Effector memory CD4-positive, alpha-beta T cell (primary cell): ENCODE measurements around the gene ATP6V0A4.
A peak's percentile ranks its signal among the peaks of the same experiment; 100 is the strongest.

Source experiments
- DNase-seq, 3 donors: peaks; one replicate each; pipeline ENCODE4 v3.0.0-alpha.2; 2020
- H3K27ac ChIP-seq: 2 replicates; pipeline ENCODE4 v1.7.0; 2013; ENCODE audit warnings: mild to moderate bottlenecking, low read length, moderate library complexity; ENCODE audit not compliant: insufficient read depth, poor library complexity, severe bottlenecking
- H3K27me3 ChIP-seq: replicated peaks from 2 replicates; pipeline ENCODE4 v1.7.0; 2013; ENCODE audit warnings: mild to moderate bottlenecking, low read length; ENCODE audit not compliant: insufficient read depth, control insufficient read depth, poor library complexity, severe bottlenecking
- H3K36me3 ChIP-seq: 2 replicates; pipeline ENCODE4 v1.7.0; 2013; ENCODE audit warnings: mild to moderate bottlenecking, low read length, moderate library complexity; ENCODE audit not compliant: control insufficient read depth, insufficient read depth
- H3K4me1 ChIP-seq: 2 replicates; pipeline ENCODE4 v1.7.0; 2013; ENCODE audit warnings: low read length, mild to moderate bottlenecking; ENCODE audit not compliant: control insufficient read depth, insufficient read depth, poor library complexity, severe bottlenecking
- H3K4me3 ChIP-seq: 2 replicates; pipeline ENCODE4 v1.7.0; 2013; ENCODE audit warnings: low read length, low read depth, mild to moderate bottlenecking; ENCODE audit not compliant: insufficient read depth, poor library complexity, severe bottlenecking
- H3K9me3 ChIP-seq: 2 replicates; pipeline ENCODE4 v1.7.0; 2013; ENCODE audit warnings: mild to moderate bottlenecking, low read length, moderate library complexity; ENCODE audit not compliant: control insufficient read depth

Gene ATP6V0A4

GRCh38 chr7:138666385-138666784 is 131.6 kb downstream of the ATP6V0A4 start:
- no peak overlapping the region for H3K27ac ChIP-seq
- no peaks in the 10 kb centered on the region for H3K27me3 ChIP-seq
- H3K4me3 ChIP-seq, result no peak overlapping the region
- no peaks in the 10 kb centered on the region for H3K36me3 ChIP-seq
- no peak for DNase-seq
- no peaks in the 10 kb centered on the region for H3K4me1 ChIP-seq
- no peaks in the 10 kb centered on the region for H3K9me3 ChIP-seq

GRCh38 chr7:138665669-138666140 is 132.3 kb downstream of the ATP6V0A4 start:
- Histone ChIP-seq H3K27me3 (no peaks in the 10 kb centered on the region), H3K36me3 (no peaks in the 10 kb centered on the region), H3K9me3 (no peaks in the 10 kb centered on the region), H3K27ac (no peak overlapping the region), H3K4me1 (no peaks in the 10 kb centered on the region), H3K4me3 (no peak overlapping the region)
- no peak for DNase-seq

GRCh38 chr7:138665249-138665648 is 132.7 kb downstream of the ATP6V0A4 start:
- no peak overlapping the region for H3K4me3 ChIP-seq
- H3K27ac ChIP-seq, result no peak overlapping the region
- no peaks in the 10 kb centered on the region for H3K27me3 ChIP-seq
- no peaks in the 10 kb centered on the region for H3K4me1 ChIP-seq
- H3K9me3 ChIP-seq, result no peaks in the 10 kb centered on the region
- no peaks in the 10 kb centered on the region for H3K36me3 ChIP-seq
- DNase-seq, result no peak

- Histone ChIP-seq H3K9me3 (no peaks in the 10 kb centered on the region), H3K27ac (no peak overlapping the region), H3K36me3 (no peaks in the 10 kb centered on the region), H3K27me3 (no peaks in the 10 kb centered on the region), H3K4me3 (peak overlapping the region; percentile 25), H3K4me1 (no peaks in the 10 kb centered on the region)
- DNase-seq, result no peak
Measured at GRCh38 chr7:138663725-138664710, 134.0 kb downstream of the ATP6V0A4 start.

GRCh38 chr7:138662991-138663320 is 135.0 kb downstream of the ATP6V0A4 start:
- Histone ChIP-seq H3K27ac (no peak overlapping the region), H3K27me3 (no peaks in the 10 kb centered on the region), H3K9me3 (no peaks in the 10 kb centered on the region), H3K36me3 (no peaks in the 10 kb centered on the region), H3K4me1 (no peaks in the 10 kb centered on the region), H3K4me3 (no peak overlapping the region)
- DNase-seq, result no peak

- Histone ChIP-seq H3K36me3 (no peaks in the 10 kb centered on the region), H3K4me3 (no peak overlapping the region), H3K4me1 (no peaks in the 10 kb centered on the region), H3K9me3 (no peaks in the 10 kb centered on the region), H3K27ac (no peak overlapping the region), H3K27me3 (no peaks in the 10 kb centered on the region)
- no peak for DNase-seq
Measured at GRCh38 chr7:138662076-138662990, 135.7 kb downstream of the ATP6V0A4 start.

- DNase-seq, result no peak
- no peaks in the 10 kb centered on the region for H3K9me3 ChIP-seq
- no peaks in the 10 kb centered on the region for H3K4me1 ChIP-seq
- no peaks in the 10 kb centered on the region for H3K27me3 ChIP-seq
- H3K36me3 ChIP-seq, result no peaks in the 10 kb centered on the region
- H3K27ac ChIP-seq, result no peak overlapping the region
- no peak overlapping the region for H3K4me3 ChIP-seq
Measured at GRCh38 chr7:138661069-138661635, 136.8 kb downstream of the ATP6V0A4 start.

- Histone ChIP-seq H3K9me3 (no peaks in the 10 kb centered on the region), H3K27ac (no peak overlapping the region), H3K27me3 (no peaks in the 10 kb centered on the region), H3K36me3 (no peaks in the 10 kb centered on the region), H3K4me3 (no peak overlapping the region), H3K4me1 (no peaks in the 10 kb centered on the region)
- no peak for DNase-seq
Measured at GRCh38 chr7:138658889-138659288, 139.1 kb downstream of the ATP6V0A4 start.

- Histone ChIP-seq H3K27ac (no peak overlapping the region), H3K36me3 (no peaks in the 10 kb centered on the region), H3K9me3 (no peaks in the 10 kb centered on the region), H3K4me1 (no peaks in the 10 kb centered on the region), H3K4me3 (no peak overlapping the region), H3K27me3 (no peaks in the 10 kb centered on the region)
- DNase-seq, result no peak
Measured at GRCh38 chr7:138657854-138658386, 140.1 kb downstream of the ATP6V0A4 start.
